Measurements from ENCODE around the gene TULP1. TPM values are rescaled to one million over a fixed set of nuclear protein-coding genes. Genes with fewer than 3 reads are reported as not detected.

The TULP1 gene
- total and polyA plus RNA-seq, 2 of the 13 experiments (the other 11 are each of a cell fraction or from before 2014, with no cell fraction given), result not detected

GRCh38 chr6:35470663-35471120 is 42.0 kb downstream of the TULP1 start (continued):
- no peak for TF ChIP-seq ZNF446 (CRISPR knock-in tag; IDR thresholded peaks at IDR 0.05)

GRCh38 chr6:35469751-35470662 is 42.7 kb downstream of the TULP1 start:
- Histone ChIP-seq H3K27ac (ENCODE audit: extremely low read length, insufficient read depth, low read length) (peak overlapping the region; percentile 92), H3K9ac (ENCODE audit: insufficient read depth, low read depth, low read length) (peak overlapping the region; percentile 99), H3K4me1 (ENCODE audit: insufficient read depth, low read length) (peaks cover 49% of the 10 kb centered on the region), H3K27me3 (ENCODE audit: control insufficient read depth in 1 of 2, insufficient read depth in 2 of 2, low read length in 2 of 2) (no peaks in the 10 kb centered on the region; a peak in 1 of 5 replicates), H3K79me2 (ENCODE audit: insufficient read depth, low read length) (peaks cover 30% of the 10 kb centered on the region), H3K4me2 (ENCODE audit: low read depth, low read length) (peak overlapping the region; percentile 99), H4K20me1 (ENCODE audit: insufficient read depth, low read length) (peaks cover 51% of the 10 kb centered on the region), H2AFZ (ENCODE audit: low read length) (no peak overlapping the region), H3K4me3 (replicated peaks in 1 of 3; ENCODE audit: insufficient read depth in 1 of 3, low read depth in 2 of 3, low read length in 3 of 3) (peak overlapping the region; percentile 85 to 98 (median 86)), H3K9me3 (ENCODE audit: low read length) (no peaks in the 10 kb centered on the region), H3K36me3 (replicated peaks in 1 of 2; ENCODE audit: control insufficient read depth in 1 of 2, insufficient read depth in 2 of 2, low read length in 2 of 2) (peaks cover 4 to 31% of the 10 kb centered on the region in 2 experiments)
- in situ Hi-C loops (cut with HindIII; ENCODE audit: extremely low pct_ligation_motif_present, low pct_unique_long_range_greater_than_20kb) (loop anchor here (5.0 kb wide), 1 partner anchor 173 kb away; the partner anchor contains the start of gene DEF6), intact Hi-C loops (cut with micrococcal nuclease; ENCODE audit: unreplicated experiment) (no loop called here)
- 45% methylated on average over 18 of the region's 18 CpGs for WGBS (ENCODE audit: low lambda C conversion rate)
- BruUV-seq (replicated peaks), result no TSS peak
- FAIRE-seq (no peak), ATAC-seq (no peak), DNase-seq (ENCODE audit: low spot score) (peak; percentile 44)
- ChIA-PET POLR2A (interaction anchor here (0.8 to 9.7 kb wide), 8 partner anchors 10 to 211 kb away, joined by 3 to 88 read pairs (median 6); partner anchors contain the start of genes FANCE, PPARD, TEAD3 and ZNF76), CTCF (ENCODE audit: low intra/inter-chr PET ratio, low total read pairs) (no interaction called here)
- TF ChIP-seq ZBTB10 (CRISPR knock-in tag; IDR thresholded peaks at IDR 0.05; ENCODE audit: borderline replicate concordance) (no peak; the same call in 1 of the 2 replicates), RFXAP (CRISPR knock-in tag; IDR thresholded peaks at IDR 0.05; ENCODE audit: borderline replicate concordance) (0 out of 2 replicates have a peak, but pooled peaks have one; percentile 11), STAT5B (CRISPR knock-in tag; IDR thresholded peaks at IDR 0.05) (no peak), ZBTB38 (CRISPR knock-in tag; IDR thresholded peaks at IDR 0.05) (peak; percentile 11), ZNF615 (CRISPR knock-in tag; IDR thresholded peaks at IDR 0.05; ENCODE audit: borderline replicate concordance) (no peak), ZNF790 (CRISPR knock-in tag; IDR thresholded peaks at IDR 0.05; ENCODE audit: borderline replicate concordance) (no peak), AGO2 (optimal IDR thresholded peaks at IDR 0.05; ENCODE audit: low read depth, low read length) (no peak)
- TF ChIP-seq, protein P1, sequence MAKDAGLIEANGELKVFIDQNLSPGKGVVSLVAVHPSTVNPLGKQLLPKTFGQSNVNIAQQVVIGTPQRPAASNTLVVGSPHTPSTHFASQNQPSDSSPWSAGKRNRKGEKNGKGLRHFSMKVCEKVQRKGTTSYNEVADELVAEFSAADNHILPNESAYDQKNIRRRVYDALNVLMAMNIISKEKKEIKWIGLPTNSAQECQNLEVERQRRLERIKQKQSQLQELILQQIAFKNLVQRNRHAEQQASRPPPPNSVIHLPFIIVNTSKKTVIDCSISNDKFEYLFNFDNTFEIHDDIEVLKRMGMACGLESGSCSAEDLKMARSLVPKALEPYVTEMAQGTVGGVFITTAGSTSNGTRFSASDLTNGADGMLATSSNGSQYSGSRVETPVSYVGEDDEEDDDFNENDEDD (CRISPR knock-in tag; IDR thresholded peaks at IDR 0.05; ENCODE audit: borderline replicate concordance), result peak; percentile 15; the same call in 1 of the 2 replicates
- TF ChIP-seq, protein P2, sequence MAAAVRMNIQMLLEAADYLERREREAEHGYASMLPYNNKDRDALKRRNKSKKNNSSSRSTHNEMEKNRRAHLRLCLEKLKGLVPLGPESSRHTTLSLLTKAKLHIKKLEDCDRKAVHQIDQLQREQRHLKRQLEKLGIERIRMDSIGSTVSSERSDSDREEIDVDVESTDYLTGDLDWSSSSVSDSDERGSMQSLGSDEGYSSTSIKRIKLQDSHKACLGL (CRISPR knock-in tag; IDR thresholded peaks at IDR 0.05), result 0 out of 2 replicates have a peak, but pooled peaks have one; percentile 14
- TF ChIP-seq, protein P3, sequence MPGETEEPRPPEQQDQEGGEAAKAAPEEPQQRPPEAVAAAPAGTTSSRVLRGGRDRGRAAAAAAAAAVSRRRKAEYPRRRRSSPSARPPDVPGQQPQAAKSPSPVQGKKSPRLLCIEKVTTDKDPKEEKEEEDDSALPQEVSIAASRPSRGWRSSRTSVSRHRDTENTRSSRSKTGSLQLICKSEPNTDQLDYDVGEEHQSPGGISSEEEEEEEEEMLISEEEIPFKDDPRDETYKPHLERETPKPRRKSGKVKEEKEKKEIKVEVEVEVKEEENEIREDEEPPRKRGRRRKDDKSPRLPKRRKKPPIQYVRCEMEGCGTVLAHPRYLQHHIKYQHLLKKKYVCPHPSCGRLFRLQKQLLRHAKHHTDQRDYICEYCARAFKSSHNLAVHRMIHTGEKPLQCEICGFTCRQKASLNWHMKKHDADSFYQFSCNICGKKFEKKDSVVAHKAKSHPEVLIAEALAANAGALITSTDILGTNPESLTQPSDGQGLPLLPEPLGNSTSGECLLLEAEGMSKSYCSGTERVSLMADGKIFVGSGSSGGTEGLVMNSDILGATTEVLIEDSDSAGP (CRISPR knock-in tag; IDR thresholded peaks at IDR 0.05; ENCODE audit: borderline replicate concordance), result 0 out of 2 replicates have a peak, but pooled peaks have one; percentile 25
